Right lung (tissue), 5 donors: ENCODE measurements around the gene HSF4. TPM values are rescaled to one million over a fixed set of nuclear protein-coding genes. Genes with fewer than 3 reads are reported as not detected.
A peak's percentile ranks its signal among the peaks of the same experiment; 100 is the strongest.

Source experiments
- DNase-seq, 2 donors: peaks; one replicate each; pipeline ENCODE4 v3.0.0-alpha.2; 2013
- polyA plus RNA-seq, 5 donors: library from polyadenylated mRNA; unstranded; fragments of 120-200 nt; gene quantifications; one replicate each; pipeline versions ENCODE4 v1.2.1 to v1.2.3, GENCODE V29; 2013; ENCODE audit warnings: inconsistent platforms in 1 of 5, low replicate concordance in 1 of 5; ENCODE audit not compliant: insufficient read length in 5 of 5, insufficient read depth in 1 of 5

HSF4 gene
- polyA plus RNA-seq, 5 donors = 3.6 to 5.9 (median 4.4) TPM

DNA sequence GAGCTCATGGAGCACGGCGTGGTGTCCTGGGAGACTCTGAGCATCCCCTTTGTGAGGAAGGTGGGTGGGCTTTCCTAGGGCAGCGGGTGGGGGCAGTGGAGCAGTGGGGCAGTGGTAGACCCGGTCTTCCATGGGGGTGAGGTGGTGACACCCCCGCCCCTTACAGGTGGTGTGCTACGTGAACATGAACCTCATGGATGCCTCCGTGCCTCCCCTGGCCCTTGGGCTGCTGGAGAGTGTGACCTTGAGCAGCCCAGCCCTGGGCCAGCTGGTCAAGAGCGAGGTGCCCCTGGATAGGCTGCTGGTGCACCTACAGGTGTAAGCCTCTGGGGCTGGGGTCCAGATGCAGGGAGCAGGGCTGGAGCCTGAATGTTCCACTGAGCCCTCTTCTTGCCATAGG, 35.9 kb downstream of the HSF4 start:
- no peak for DNase-seq

GRCh38 chr16:67201411-67202345, 37.1 kb downstream of the HSF4 start:
- no peak for DNase-seq

- no peak for DNase-seq
Observed at GRCh38 chr16:67202426-67202825, 37.9 kb downstream of the HSF4 start.

- DNase-seq = no peak
Observed at GRCh38 chr16:67202956-67203493, 38.5 kb downstream of the HSF4 start.

DNA sequence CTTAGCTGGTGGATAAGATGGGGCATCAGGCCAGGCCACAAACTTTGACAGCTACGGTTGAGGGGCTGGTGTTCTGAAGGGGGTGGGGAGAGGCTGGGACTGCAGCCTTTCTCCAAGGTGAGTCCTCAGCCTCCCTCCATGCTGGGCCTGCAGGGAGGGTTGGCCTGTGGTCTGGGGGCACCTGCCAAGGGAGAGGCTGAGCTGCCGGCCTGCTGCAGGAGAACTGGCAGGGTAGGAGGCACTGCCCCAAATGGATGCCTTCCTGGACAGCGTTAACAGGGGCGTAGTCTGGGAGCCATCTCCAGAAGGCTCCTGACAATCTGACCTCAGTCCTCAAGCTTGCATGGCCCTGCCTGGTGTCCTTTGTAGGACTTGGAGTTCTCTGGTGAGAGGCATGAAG, 39.5 kb downstream of the HSF4 start:
- no peak for DNase-seq

DNA sequence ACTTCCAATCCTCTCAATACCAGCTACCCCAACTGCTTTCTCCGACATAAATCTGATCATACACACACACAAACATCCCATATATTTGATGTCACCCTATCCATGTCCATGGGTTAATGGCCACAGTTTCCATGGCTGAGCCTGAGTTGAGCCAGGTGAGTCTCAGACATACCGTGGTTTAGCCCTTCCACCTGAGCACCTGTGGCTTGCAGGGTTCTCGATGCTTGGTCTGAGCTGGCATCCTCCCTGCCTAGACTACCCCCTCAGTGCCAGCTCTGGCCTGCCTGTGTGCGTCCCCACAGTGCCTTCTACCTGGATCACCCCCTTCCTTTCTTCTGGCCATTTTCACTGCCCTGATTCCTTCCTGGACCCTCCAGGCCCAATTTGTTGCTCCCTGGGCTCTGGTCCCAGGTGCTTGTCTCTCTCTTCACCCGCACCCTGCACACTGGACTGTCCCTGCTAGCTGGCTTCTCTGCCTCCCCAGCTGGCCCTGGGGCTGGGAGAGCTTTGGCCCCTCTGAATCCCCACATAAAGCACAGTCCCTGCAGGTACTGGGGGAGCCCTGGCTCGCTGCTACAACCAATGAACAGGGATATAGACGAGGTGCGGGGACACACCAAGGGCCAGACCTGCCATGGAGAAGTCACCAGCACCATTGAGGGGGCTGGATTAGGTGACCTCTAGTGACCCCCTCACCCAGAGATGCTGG, 41.7 kb downstream of the HSF4 start:
- DNase-seq = no peak

DNA sequence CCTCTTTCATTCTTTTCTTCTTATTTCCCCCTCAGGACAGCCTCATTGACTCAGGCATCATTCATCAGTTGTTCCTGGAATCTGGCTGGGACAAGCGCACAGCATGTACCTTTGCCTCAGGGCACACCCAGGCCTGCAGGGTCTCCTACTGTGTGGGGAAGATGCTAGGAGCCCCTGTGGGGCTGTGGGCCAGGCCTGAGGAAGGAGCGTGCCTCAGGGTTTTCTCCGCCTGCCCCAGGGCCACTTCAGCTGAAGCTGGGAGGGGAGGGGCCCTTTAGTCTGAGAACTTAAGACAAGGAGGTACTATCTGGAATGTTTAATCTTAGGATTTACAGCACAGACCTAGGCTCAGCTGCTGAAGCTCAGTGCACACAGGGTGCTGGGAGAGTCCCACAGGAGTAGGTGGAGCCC, 42.3 kb downstream of the HSF4 start:
- DNase-seq = no peak

DNA sequence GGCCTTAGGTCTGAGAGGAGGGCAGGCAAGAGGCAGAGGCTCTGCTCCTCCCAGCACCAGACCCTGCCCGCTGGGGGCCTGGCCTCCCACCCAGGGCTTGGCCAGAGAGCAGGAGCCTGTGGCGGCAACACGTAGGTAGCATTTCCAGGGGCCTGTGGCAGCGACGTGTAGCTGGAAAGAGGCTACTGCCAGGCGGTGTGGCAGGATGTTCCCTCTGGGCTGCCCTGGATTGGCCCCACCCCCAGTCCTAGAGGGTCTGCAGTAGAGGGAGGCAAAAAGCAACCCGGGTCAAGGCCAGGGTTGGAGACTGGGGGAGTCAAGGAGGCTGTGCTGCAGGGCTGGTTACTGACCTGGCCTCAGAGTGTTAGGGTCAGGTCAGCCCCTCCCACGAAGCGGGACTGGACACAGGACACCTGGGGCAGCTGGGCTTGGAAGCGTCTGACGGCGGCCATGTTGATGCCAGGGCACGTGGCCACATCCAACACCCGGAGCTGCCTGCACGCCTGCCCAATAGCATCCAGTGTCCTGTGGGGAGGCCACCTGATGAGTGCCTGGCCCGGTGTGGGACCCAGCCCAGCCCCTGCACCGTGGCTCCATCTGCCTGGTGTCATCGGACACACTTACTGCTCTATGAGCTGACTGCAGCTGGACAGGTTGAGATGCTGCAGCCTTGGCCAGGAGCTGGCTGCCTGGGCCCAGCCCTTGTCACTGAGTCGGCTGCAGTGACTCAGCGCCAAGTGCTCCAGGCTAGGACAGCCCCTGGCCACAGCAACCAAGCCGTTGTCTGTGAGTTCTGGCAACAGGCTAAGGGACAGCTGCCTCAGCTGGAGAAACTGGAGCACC, 42.9 kb downstream of the HSF4 start:
- DNase-seq = no peak

GRCh38 chr16:67208154-67208896, 43.8 kb downstream of the HSF4 start:
- no peak for DNase-seq

DNA sequence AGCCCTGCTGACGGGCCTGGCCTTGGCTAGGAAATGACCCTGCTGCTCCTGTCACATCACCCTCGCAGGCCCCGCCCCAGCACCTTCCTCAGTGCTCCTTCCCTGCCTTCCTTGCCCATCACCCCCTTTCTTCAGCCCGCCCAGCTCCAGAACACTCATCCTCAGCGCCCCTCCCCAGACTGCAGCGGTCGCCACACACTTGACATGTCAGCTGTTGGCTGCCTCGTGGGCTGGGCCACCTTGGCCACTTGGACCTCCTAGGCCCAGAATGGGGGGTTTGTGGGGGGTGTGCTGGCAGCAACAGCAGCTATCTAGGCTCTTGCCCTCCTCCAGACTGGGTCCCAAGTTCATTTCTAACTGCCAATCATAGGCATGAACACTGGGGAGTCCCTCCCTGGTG, 45.0 kb downstream of the HSF4 start:
- no peak for DNase-seq

DNA sequence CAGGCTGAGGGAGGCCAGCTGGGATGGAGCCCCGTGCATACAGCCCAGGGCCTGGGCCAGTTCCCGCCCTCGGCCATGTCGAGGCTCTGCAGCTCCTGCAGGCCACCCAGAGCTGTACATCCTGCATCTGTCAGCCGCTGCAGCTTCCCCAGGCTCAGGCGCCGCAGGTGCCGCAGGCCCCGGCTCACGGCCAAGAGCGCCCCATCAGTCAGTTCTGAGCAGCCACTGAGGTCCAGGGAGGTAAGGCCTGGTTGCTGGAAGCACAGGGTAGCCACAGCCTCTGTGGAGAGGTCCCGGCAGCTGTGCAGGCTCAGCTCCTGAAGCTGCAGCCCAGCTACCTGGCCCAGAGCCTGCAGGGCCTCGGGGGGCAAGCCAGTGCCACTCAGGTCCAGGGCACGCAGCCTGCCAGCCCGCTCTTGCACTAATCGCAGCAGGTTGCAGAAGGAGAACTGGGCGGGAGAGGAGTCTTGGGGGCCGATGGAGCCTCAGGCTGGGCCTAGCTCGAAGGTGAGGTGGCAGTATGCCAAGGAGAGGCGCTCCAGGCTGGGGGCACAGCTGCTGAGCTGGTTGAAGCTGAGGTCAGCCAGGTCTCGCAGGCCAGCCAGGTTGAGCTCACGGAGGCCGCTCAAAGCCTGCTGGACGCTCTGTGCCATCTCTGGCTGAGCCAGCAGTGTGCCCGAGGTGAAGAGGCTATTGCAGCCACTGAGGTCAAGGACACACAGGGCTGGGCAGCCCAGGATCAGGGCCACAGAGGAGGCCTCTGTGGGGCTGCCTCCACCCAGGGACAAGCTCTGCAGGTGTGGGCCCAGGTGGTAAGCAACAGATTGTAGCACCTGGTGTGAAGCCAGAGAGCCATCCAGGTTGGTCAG, 45.8 kb downstream of the HSF4 start:
- no peak for DNase-seq

DNA sequence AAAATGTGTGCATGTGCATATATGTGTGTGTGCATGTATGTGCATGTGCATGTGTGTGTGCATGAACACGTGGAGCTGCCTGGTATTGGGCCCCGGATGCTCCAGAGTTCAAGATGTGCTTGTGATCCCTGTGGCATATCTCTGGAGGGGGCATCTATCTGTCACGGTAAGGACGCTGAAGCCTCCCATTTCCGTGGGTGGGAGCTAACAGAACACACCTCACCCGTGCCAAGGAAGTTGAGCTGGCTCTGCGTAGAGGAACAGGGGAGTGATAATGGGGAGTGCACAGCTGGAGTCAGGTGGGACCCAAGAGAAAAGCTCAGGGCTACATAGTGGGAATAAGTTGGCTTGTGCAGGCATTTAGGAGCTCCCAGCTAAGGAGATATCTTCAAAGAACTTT, 47.1 kb downstream of the HSF4 start:
- no peak for DNase-seq

- DNase-seq = no peak
Observed at GRCh38 chr16:67212766-67213165, 48.2 kb downstream of the HSF4 start.

GRCh38 chr16:67213197-67214019, 48.9 kb downstream of the HSF4 start:
- no peak for DNase-seq

DNA sequence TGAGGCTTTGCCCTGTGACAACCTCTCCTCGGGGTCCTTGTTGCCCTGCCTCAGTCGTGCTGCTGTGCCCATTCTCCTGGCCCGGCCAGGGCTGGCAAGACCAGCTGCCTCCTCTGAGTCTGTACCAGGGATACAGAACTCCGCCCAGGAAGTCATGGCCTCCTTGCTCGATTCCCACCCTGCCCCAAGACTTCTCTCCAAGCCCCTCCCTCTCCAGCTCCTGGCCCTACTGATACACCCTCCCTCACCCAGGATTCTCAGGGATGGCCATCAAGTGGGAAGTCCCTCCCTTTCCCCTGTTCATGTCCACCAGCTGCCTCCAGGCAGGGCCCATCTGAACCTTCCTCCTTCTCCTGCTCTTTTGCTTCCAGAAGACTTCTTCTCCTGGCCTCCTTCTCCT, 51.2 kb downstream of the HSF4 start:
- no peak for DNase-seq

GRCh38 chr16:67216612-67217490, 52.3 kb downstream of the HSF4 start:
- peak; percentile 57 to 70 for DNase-seq
